Thyroid gland (tissue), 4 donors: ENCODE data around the gene EDRF1. TPM values are rescaled to one million over a fixed set of nuclear protein-coding genes. Genes with fewer than 3 reads are reported as not detected.

Experiments used
- DNase-seq, 2 donors: peaks; one replicate each; pipeline ENCODE4 v3.0.0-alpha.2; 2019
- H3K27ac ChIP-seq, 3 donors: fragments of 200-600 bp; sonication (generic); 1 replicate in 2 of 3; 2 replicates in 1 of 3; pipeline ENCODE4 v1.5.1; 2016 to 2019; ENCODE audit warnings: mild to moderate bottlenecking in 1 of 3, moderate library complexity in 1 of 3
- H3K27me3 ChIP-seq: fragments of 200-600 bp; sonication (generic); one replicate; pipeline ENCODE4 v1.5.1; 2019
- H3K36me3 ChIP-seq, 2 donors: fragments of 200-600 bp; sonication (generic); one replicate each; pipeline ENCODE4 v1.5.1; 2016 to 2019
- H3K4me1 ChIP-seq, 2 donors: fragments of 200-600 bp; sonication (generic); one replicate each; pipeline ENCODE4 v1.5.1; 2017 to 2019
- H3K4me3 ChIP-seq, 3 donors: fragments of 200-600 bp; sonication (generic); replicated peaks in 1 of 3; 1 replicate in 2 of 3; 2 replicates in 1 of 3; pipeline ENCODE4 v1.5.1; 2016; ENCODE audit warnings: mild to moderate bottlenecking in 1 of 3
- H3K9me3 ChIP-seq: fragments of 200-600 bp; sonication (generic); one replicate; pipeline ENCODE4 v1.5.1; 2017
- CTCF ChIP-seq, 6 experiments: fragments of 200-600 bp in 3 of 6; fragments of 450-650 bp in 3 of 6; sonication (generic) in 3 of 6; IDR thresholded peaks; one replicate each; pipeline ENCODE4 v1.5.1; 2016 to 2019; ENCODE audit warnings: antibody characterized with exemption in 6 of 6, mild to moderate bottlenecking in 2 of 6, inconsistent platforms in 1 of 6, moderate library complexity in 1 of 6
- POLR2A ChIP-seq, 2 donors: fragments of 450-650 bp; IDR thresholded peaks; one replicate each; pipeline ENCODE4 v1.6.1; 2017; ENCODE audit warnings: antibody characterized with exemption in 2 of 2, mild to moderate bottlenecking in 2 of 2, moderate library complexity in 1 of 2
- WGBS, 2 donors: methylation state at CpG; one replicate each; pipeline ENCODE4 v1.1.5; 2017; 5-methylcytosine and 5-hydroxymethylcytosine counted together
- intact Hi-C: fragments of 100-400 bp; cut with DNase I; formaldehyde crosslinking; loops from one replicate; pipeline ENCODE4 v1.15.1; 2023
- total RNA-seq, 4 donors: library from RNA; depleted of rRNA; stranded (reverse); fragments of >200 nt; gene quantifications; one replicate each; pipeline ENCODE4 v1.2.3, GENCODE V29; 2016

EDRF1 gene
- total RNA-seq, 4 donors from 2014 or later: 23.2 to 35.5 (median 30.9) TPM

DNA sequence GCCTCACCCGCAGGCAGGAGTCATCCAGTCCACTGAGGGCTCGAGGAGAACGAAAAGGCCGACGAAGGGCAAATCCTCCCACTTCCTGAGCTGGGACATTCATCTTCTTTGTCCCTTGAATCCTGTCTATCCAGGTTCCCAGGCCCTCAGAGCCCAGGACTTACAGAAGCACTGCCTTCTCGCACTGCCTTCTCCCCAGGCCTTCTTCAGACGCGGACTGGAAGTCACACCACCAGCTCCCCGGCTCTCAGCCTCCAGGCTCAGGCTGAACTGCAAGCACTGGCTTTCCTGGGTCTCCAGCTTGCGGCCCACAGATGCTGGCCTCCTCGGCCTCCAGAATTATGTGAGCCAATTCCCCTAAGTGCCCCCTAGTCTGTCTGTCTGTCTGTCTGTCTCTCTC lies 62.5 kb downstream of the EDRF1 start:
- H3K36me3 ChIP-seq: no peaks in the 10 kb centered on the region
- peaks cover 0 to 3% of the 10 kb centered on the region in 2 donors for H3K4me1 ChIP-seq

GRCh38 chr10:125782616-125783015 lies 63.1 kb downstream of the EDRF1 start:
- no peak for TF ChIP-seq CTCF (IDR thresholded peaks at IDR 0.05)
- no peak for TF ChIP-seq POLR2A (IDR thresholded peaks at IDR 0.05)
- 81 to 98% methylated on average over 10 to 11 of the region's 11 CpGs for WGBS, 2 donors
- DNase-seq: no peak

More for the DNA sequence above, 62.5 kb downstream of the EDRF1 start:
- Histone ChIP-seq H3K27ac (no peak overlapping the region), H3K9me3 (no peaks in the 10 kb centered on the region), H3K27me3 (no peaks in the 10 kb centered on the region), H3K4me3 (no peak overlapping the region)
- WGBS, 2 donors: 84 to 94% methylated on average over 11 of the region's 11 CpGs
- no peak for TF ChIP-seq CTCF (IDR thresholded peaks at IDR 0.05)
- intact Hi-C loops: no loop called here
- DNase-seq: no peak

DNA sequence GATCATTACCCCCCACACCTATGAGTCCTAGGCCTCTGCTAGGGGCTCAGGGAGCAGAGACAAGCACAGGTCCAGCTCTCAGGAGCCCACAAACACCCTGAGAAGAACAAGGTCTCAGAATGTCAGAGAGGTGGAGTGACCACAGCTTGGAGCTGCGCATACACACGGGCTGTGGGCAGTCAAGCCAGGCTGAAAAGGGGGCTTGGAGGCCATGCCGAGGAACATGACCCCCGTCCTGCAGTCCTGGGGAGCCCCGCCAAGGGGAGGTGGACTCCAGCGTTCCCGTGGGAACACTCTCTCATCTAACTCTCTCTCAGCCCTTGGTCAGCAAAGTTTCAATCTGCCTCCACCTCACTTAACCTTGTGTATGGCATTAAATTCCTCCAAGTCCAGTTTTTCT lies 63.9 kb downstream of the EDRF1 start:
- no peaks in the 10 kb centered on the region for H3K27me3 ChIP-seq
- no peaks in the 10 kb centered on the region for H3K36me3 ChIP-seq
- no peak for DNase-seq
- no peak for TF ChIP-seq CTCF (IDR thresholded peaks at IDR 0.05)
- TF ChIP-seq POLR2A (IDR thresholded peaks at IDR 0.05): no peak
- H3K9me3 ChIP-seq: no peaks in the 10 kb centered on the region
- H3K4me3 ChIP-seq: no peak overlapping the region
- 86 to 92% methylated on average over 5 to 7 of the region's 7 CpGs for WGBS, 2 donors
- no peak overlapping the region for H3K27ac ChIP-seq
- H3K4me1 ChIP-seq: peaks cover 0 to 8% of the 10 kb centered on the region in 2 donors
- intact Hi-C loops: no loop called here

More at GRCh38 chr10:125782616-125783015, 63.1 kb downstream of the EDRF1 start:
- H3K27ac ChIP-seq: no peak overlapping the region
- H3K4me1 ChIP-seq: peaks cover 0 to 8% of the 10 kb centered on the region in 2 donors
- H3K36me3 ChIP-seq: no peaks in the 10 kb centered on the region
- no peaks in the 10 kb centered on the region for H3K27me3 ChIP-seq
- intact Hi-C loops: no loop called here
- no peak overlapping the region for H3K4me3 ChIP-seq
- no peaks in the 10 kb centered on the region for H3K9me3 ChIP-seq

- Histone ChIP-seq H3K27me3 (no peaks in the 10 kb centered on the region), H3K4me3 (no peak overlapping the region), H3K27ac (no peak overlapping the region), H3K9me3 (no peaks in the 10 kb centered on the region), H3K36me3 (no peaks in the 10 kb centered on the region), H3K4me1 (peaks cover 0 to 8% of the 10 kb centered on the region in 2 donors)
- TF ChIP-seq CTCF (IDR thresholded peaks at IDR 0.05): no peak
- TF ChIP-seq POLR2A (IDR thresholded peaks at IDR 0.05): no peak
- intact Hi-C loops: no loop called here
- no peak for DNase-seq
- WGBS, 2 donors: 88 to 91% methylated on average over 6 of the region's 6 CpGs
Observed at GRCh38 chr10:125783957-125784356, 64.4 kb downstream of the EDRF1 start.

GRCh38 chr10:125785791-125786190 lies 66.3 kb downstream of the EDRF1 start:
- intact Hi-C loops: no loop called here
- no peak for DNase-seq
- WGBS, 2 donors: 73 to 82% methylated on average over 9 of the region's 9 CpGs
- TF ChIP-seq POLR2A (IDR thresholded peaks at IDR 0.05) (no peak), CTCF (IDR thresholded peaks at IDR 0.05) (no peak)
- Histone ChIP-seq H3K9me3 (no peaks in the 10 kb centered on the region), H3K4me3 (no peak overlapping the region), H3K27ac (no peak overlapping the region), H3K36me3 (no peaks in the 10 kb centered on the region), H3K4me1 (peaks cover 0 to 8% of the 10 kb centered on the region in 2 donors), H3K27me3 (no peaks in the 10 kb centered on the region)
